ENCODE results near the gene PRR33.

PRR33 gene

DNA sequence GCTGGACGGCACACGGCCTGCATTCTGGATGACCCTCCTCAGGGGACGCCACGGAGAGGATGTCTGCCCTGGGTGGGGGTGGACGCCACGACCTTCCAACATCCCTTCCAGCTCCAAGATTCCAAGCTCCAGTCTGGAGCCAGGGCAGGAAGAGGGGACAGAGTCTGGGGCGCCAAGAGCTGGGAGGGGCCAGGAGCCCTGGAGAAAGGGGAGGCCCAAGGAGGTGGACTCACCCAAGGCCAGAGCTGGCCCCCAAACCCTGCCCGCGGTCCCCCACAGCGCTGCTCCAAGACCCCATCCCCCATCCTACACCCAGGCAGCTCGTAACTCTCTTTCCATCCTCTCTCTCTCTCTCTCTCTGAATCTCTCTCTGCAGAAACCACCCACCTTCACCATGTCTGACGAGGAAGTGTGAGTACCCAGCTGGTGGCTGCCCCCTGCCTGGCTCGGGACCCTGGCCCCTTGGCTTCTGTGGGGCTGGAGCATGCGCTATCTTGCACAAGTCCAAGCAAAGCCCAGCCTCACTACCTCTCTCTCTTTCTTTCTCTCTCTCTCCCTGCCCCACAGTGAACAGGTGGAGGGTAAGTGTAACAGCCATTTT lies 30.9 kb upstream of the PRR33 start:
- H4K20me1 ChIP-seq (ENCODE audit: insufficient read depth) = no peaks in the 10 kb centered on the region
- no peak overlapping the region for H3K9ac ChIP-seq
- no peak overlapping the region for H3K4me3 ChIP-seq (IDR thresholded peaks at IDR 0.05; ENCODE audit: insufficient read depth, low read depth, low read length)
- H3K79me2 ChIP-seq (ENCODE audit: insufficient read depth, low read depth) = no peaks in the 10 kb centered on the region
- H3K27me3 ChIP-seq (ENCODE audit: insufficient read depth, low read depth) = peaks cover 81% of the 10 kb centered on the region
- H3K27ac ChIP-seq = no peak overlapping the region
- H3K4me2 ChIP-seq = no peak overlapping the region
- TF ChIP-seq, protein P1, sequence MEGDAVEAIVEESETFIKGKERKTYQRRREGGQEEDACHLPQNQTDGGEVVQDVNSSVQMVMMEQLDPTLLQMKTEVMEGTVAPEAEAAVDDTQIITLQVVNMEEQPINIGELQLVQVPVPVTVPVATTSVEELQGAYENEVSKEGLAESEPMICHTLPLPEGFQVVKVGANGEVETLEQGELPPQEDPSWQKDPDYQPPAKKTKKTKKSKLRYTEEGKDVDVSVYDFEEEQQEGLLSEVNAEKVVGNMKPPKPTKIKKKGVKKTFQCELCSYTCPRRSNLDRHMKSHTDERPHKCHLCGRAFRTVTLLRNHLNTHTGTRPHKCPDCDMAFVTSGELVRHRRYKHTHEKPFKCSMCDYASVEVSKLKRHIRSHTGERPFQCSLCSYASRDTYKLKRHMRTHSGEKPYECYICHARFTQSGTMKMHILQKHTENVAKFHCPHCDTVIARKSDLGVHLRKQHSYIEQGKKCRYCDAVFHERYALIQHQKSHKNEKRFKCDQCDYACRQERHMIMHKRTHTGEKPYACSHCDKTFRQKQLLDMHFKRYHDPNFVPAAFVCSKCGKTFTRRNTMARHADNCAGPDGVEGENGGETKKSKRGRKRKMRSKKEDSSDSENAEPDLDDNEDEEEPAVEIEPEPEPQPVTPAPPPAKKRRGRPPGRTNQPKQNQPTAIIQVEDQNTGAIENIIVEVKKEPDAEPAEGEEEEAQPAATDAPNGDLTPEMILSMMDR (conservative IDR thresholded peaks at IDR 0.05; ENCODE audit: low read depth, low read length) = no peak
- no peaks in the 10 kb centered on the region for H3K36me3 ChIP-seq (ENCODE audit: insufficient read depth)
- no peak overlapping the region for H2AFZ ChIP-seq (ENCODE audit: low read depth)
- no peaks in the 10 kb centered on the region for H3K4me1 ChIP-seq (ENCODE audit: low read depth, poor library complexity, severe bottlenecking)

DNA sequence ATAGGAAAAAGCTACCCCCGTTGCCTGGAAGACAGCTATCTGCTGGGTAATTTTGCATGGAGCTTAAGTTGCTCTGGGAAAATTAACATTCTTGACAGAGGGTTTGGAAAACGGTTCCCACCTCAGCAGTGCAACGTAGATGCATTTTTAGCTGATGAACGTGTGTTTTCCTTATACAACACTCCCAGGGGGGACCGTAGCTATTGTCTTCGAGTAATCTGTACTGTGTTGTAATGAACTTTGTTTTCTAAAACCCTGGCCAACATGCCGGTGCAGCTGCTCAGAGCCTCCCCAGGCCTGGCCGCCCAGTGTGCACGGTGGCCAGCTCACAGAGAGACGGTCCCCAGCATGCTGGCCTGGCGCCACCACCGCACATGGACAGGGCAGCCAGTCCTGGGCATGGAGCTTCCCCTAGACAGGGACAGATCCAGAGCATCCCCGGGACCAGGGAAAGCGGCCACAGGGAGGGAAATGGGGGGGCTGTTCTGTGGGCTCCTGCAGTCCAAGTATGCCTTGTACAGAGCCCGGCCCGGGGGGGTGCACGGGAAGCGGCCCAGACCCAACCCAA lies 30.0 kb upstream of the PRR33 start:
- H3K27ac ChIP-seq = no peak overlapping the region
- H4K20me1 ChIP-seq (ENCODE audit: insufficient read depth) = no peaks in the 10 kb centered on the region
- no peaks in the 10 kb centered on the region for H3K4me1 ChIP-seq (ENCODE audit: low read depth, poor library complexity, severe bottlenecking)
- TF ChIP-seq, protein P1 (conservative IDR thresholded peaks at IDR 0.05; ENCODE audit: low read depth, low read length) = no peak
- no peak overlapping the region for H2AFZ ChIP-seq (ENCODE audit: low read depth)
- H3K9ac ChIP-seq = no peak overlapping the region
- H3K27me3 ChIP-seq (ENCODE audit: insufficient read depth, low read depth) = peaks cover 80% of the 10 kb centered on the region
- no peak overlapping the region for H3K4me2 ChIP-seq
- H3K4me3 ChIP-seq (IDR thresholded peaks at IDR 0.05; ENCODE audit: insufficient read depth, low read depth, low read length) = no peak overlapping the region
- no peaks in the 10 kb centered on the region for H3K79me2 ChIP-seq (ENCODE audit: insufficient read depth, low read depth)
- H3K36me3 ChIP-seq (ENCODE audit: insufficient read depth) = no peaks in the 10 kb centered on the region

DNA sequence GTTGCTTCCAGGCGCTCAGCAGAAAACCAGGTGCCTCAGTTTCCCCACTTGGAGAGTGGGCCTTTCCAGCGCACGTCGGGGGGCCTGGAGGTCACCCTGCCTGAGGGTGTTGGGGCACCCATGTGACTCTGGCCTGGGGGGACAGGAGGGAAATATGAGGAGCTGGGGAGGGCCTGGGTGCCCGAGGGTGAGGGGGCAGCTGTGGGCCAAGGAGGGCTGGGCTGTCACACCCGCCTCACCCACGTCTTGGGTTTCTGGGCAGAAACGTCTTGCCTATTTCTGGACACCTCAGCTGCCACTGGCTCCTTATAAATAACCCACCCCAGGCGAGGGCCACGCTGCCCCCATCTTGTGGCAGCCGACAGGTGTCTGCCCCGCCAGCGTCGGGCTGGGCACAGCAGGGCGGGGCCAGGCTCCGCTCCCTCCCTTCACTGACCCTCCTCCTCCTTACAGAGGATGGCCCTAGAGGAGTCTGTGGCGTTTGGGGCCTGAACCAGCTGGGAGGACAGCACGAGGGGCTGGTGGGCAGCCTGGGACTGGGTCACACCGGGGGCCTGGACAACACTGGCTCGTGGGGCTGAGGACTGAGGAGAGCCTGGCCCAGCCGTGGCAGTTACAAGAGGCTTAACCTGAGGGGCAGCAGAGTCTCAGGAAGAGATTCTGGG lies 29.3 kb upstream of the PRR33 start:
- Histone ChIP-seq H3K36me3 (ENCODE audit: insufficient read depth) (no peaks in the 10 kb centered on the region), H3K9ac (no peak overlapping the region), H3K27ac (no peak overlapping the region), H4K20me1 (ENCODE audit: insufficient read depth) (no peaks in the 10 kb centered on the region), H3K4me2 (no peak overlapping the region), H3K4me1 (ENCODE audit: low read depth, poor library complexity, severe bottlenecking) (no peaks in the 10 kb centered on the region), H3K4me3 (IDR thresholded peaks at IDR 0.05; ENCODE audit: insufficient read depth, low read depth, low read length) (no peak overlapping the region), H3K79me2 (ENCODE audit: insufficient read depth, low read depth) (no peaks in the 10 kb centered on the region), H3K27me3 (ENCODE audit: insufficient read depth, low read depth) (peaks cover 80% of the 10 kb centered on the region), H2AFZ (ENCODE audit: low read depth) (no peak overlapping the region)
- TF ChIP-seq, protein P1 (conservative IDR thresholded peaks at IDR 0.05; ENCODE audit: low read depth, low read length) = no peak

DNA sequence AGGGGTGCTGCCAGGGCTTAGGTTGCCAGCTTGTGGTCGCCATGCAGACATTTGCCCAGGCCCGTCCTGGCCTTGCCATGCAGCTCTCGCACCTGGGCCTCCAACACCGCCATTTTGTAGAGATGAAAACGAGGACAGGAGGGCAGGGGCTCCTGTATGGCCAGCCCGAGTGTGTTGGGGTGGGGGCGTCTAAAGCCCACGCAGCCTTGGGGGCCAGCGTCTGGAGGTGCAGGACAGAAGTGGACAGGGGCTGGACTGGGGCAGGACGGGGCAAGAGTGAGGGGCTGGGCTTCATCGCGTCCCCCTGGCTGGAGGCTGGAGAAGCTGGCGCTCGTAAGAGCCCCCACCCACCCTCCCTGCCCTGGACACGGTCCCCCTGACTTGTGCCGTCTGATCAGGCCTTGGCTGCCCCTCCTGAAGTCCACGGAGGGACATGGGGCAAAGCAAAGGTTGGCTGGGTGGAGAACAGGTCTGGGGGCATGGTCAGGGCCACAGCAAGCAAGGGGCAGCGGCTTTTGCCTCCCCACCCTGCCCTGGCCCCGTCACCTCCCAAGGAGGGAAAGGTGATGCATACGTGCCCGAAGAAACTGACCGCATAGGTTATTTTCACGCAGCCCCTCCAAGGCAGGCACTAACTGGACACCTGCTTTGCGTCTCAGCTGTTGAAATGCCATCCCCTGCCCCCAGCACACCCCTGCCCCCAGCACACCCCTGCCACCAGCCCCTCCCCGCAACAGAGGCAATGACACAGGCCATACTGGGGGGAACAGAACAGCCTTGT lies 28.6 kb upstream of the PRR33 start:
- no peaks in the 10 kb centered on the region for H4K20me1 ChIP-seq (ENCODE audit: insufficient read depth)
- H3K36me3 ChIP-seq (ENCODE audit: insufficient read depth) = no peaks in the 10 kb centered on the region
- no peak overlapping the region for H3K4me3 ChIP-seq (IDR thresholded peaks at IDR 0.05; ENCODE audit: insufficient read depth, low read depth, low read length)
- no peaks in the 10 kb centered on the region for H3K4me1 ChIP-seq (ENCODE audit: low read depth, poor library complexity, severe bottlenecking)
- no peak overlapping the region for H3K4me2 ChIP-seq
- no peak overlapping the region for H3K27ac ChIP-seq
- H3K27me3 ChIP-seq (ENCODE audit: insufficient read depth, low read depth) = peaks cover 77% of the 10 kb centered on the region
- H3K79me2 ChIP-seq (ENCODE audit: insufficient read depth, low read depth) = no peaks in the 10 kb centered on the region
- TF ChIP-seq, protein P1 (conservative IDR thresholded peaks at IDR 0.05; ENCODE audit: low read depth, low read length) = no peak
- H3K9ac ChIP-seq = no peak overlapping the region
- H2AFZ ChIP-seq (ENCODE audit: low read depth) = no peak overlapping the region
